Epidermal melanocyte (primary cell): Measurements from ENCODE around the gene ORAI2.

Experiments used
- DNase-seq: peaks from one replicate; pipeline ENCODE4 v3.0.0; 2011; ENCODE audit warnings: low spot score; ENCODE audit not compliant: insufficient read length

The ORAI2 gene

DNA sequence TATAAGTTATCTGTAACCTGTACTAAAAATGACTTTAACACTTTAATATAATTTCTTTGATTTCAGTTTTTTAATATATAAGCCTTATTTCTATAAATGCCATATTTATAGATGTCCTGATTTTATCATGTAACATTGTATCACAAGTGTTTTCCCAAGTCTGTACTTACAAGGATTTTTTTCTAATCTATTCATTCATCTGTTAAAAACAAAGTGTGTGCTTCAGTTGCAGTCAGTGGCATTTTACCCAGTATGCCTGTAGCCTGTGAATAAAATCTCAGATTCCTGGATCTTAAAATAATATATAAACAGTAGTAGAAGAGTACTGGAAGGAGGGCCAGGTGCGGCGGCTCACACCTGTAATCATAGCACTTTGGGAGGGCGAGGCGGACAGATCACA is 19.8 kb upstream of the ORAI2 start:
- no peak for DNase-seq

DNA sequence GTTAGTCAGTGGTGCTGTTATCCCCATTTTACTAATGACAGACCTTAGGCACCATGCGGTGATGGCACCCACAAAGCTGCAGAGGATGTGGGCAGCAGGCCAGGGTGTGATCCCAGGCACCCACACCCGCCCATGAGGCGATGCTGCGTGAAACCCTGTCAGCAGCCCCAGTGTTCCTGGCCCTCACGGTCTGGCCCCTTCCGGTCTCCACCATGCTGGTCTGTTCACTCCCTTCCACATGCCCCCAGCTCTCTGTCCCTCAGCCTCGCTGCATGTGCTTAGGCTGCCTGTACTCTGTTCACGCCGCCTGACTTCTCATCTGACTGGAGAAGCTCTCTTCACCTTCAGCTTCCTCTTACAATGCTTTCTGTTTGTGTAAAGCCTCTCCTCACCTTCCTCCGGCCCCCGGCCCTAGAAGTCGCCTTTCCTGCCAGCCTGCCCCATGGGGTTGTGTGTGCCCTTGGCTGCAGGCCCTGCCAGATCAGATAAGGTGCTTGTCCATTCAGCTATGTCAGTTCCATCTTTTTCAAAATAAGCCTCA is 17.6 kb upstream of the ORAI2 start:
- DNase-seq = no peak

DNA sequence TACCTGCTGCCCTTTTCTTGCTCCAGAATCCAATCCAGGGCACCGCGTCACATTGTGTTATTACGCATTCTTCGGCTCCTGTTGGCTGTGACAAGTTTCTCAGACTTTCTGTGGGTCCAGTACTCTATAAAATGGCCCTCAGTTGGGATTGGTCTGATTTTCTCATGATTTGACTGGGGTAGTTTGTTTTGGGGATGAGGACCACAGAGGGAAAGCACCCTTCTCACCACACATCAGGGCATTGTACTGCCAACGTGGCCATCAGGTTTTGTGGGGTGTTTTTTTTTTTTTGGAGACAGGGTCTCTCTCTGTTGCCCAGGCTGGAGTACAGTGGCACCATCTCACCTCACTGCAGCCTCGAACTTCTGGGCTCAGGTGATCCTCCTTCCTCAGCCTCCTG is 17.0 kb upstream of the ORAI2 start:
- no peak for DNase-seq

DNA sequence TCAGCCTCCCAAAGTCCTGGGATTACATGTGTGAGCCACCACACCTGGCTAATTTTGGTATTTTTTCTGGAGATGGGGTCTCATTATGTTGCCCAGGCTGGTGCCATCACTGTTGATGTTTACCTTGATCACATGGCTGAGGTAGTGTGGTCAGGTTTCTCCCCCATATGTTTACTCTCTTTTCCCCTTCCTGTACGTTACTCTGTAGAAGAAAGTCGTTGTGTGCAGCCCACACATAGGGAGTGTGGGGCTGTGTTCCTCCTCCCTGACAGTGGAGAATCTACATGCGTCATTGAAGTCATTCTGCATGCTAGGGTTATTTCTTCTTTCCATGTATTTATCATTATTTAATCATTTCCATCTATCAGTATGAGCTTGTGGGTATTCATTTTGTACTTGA is 16.3 kb upstream of the ORAI2 start:
- no peak for DNase-seq

DNA sequence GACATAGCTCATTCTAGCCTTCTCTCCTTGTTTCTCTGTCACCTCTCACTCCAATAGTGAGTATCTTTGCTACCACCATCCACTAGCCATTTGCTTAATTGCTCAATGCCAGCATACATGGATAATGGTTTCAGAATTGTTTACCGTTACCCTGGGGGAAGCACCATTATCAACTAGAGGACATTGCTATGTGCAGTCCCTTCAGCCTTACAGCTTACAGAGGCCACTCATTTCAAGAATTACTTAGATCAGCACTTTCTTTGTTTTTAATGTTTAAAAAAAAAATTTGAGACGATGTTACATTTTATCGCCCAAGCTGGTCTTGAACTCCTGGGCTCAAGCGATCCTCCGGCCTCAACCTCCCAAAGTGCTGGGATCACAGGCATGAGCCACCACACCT is 14.8 kb upstream of the ORAI2 start:
- DNase-seq = no peak

DNA sequence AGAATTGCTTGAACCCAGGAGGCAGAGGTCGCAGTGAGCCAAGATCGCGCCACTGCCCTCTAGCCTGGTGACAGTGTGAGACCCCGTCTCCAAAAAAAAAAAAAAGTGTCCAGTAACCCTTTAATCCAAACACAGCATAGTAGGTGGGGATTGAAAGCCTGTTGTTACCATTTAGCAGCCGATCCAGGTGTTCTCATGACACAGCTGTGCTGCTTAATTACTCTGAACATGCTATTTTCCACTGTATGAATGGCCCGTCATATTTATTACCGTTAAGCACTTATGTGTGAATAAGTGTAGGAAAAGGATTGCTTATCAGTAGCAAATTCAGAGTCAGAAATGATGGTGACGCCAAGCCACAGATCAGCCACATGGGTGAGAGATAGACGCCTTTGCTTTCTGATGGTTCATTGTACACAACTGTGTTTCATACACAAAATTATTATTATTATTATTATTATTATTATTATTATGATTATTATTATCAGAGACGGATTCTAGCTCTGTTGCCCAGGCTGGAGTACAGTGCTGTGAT is 11.6 kb upstream of the ORAI2 start:
- DNase-seq = no peak

DNA sequence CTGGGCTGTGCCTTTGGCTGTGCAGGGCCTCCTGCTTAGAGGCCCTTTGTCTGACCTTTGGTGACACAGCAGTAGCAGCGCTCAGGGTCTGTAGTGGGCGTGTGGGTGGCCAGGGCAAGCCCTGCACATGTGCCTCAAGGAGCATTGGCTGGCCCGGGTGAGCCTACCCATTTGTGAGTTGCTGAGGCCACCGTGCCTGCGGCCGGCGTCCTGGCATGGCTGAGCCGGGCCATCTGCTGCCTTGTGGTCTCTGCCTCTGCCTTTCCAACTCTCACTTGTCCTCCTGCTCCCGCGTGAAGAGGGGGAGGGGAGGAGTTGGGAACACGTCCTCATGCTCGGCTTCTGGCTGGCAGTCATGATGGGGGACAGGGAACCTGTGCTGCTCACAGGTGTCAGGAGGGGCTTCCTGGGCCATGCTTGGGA is 9.2 kb upstream of the ORAI2 start:
- no peak for DNase-seq

DNA sequence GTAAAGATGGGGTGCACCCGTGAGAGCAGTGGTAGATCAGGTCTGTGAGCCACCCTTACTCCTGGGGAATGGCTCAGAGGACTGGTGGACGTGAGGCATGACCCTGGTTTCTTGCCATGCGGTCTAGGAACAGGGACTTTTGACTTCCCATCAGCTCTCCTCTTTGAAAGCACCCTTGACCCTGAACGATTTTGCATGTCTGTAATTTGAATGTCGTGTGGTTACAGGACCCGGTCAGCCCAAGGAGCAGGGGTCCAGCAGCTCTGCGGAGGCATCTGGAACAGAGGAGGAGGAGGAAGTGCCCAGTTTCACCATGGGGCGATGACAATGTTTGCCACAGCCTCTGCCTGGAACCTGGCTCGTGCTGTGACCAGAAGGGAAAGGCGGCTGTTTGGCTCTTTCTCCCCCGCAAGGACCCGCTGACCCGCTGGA is 8.6 kb upstream of the ORAI2 start:
- DNase-seq = no peak

DNA sequence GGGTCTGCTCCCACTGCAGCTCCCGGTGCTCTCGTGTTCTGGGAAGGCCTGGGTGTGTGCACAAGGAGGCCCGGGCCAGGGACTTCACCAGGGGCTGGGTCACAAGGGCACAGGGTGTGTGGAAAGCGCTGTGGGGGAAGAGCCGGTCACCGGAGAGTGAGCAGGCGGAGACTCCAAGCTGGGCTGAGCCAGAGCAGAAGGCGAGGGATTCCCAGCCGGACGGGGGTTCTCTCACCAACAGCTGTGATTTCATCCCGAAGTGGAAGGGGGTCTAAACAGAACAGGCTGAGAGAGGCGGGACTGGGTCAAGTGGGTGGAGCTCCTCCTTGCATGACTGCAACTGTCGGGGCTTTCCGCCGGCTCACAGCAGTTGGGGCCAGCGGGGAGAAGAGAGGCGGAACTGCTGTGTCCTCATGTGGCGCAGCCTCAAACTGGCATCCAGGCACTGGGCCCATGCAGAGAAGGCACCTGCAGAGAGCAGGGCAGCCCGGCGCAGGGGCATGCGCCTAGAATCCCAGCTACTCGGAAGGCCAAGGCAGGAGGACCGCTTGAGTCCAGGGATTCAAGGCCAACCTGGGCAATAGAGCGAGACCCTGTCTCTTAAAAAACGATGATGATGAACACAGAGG is 7.6 kb upstream of the ORAI2 start:
- no peak for DNase-seq

DNA sequence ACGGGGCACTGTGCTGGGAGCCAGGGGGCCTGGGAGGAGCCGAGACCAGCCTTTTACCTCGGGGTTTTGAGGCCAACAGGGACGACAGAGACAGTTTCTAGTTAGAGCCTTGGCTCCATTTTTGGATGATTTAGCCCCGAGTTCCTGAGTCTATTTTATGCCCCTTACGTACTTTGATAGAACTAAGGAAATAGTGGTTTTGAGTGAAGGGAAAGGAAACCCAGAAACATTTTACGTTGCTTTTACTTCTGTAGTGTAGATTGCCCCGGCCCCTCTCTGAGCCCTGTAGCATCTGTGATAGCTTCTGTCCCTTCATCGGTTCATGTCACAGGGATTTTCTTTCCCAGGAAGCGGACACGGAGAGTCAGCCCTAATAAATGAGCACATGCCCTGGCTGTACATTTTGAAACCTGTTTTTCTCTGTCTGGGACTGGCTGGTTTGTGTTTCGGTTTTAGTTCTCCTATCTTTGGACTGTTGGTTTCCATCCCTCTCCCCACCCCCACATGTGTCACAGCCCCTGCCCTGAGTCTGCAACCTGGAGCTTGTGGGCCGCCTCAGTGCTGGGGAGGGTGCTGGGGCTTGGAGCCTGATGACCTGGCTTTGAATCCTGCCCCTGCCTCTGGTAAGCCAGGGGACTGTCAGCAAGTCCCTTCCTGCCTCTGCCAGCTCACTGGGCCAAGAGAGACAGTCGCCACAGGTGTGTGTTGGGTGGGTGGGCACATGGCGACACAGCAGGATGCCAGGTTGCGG is 6.9 kb upstream of the ORAI2 start:
- no peak for DNase-seq

DNA sequence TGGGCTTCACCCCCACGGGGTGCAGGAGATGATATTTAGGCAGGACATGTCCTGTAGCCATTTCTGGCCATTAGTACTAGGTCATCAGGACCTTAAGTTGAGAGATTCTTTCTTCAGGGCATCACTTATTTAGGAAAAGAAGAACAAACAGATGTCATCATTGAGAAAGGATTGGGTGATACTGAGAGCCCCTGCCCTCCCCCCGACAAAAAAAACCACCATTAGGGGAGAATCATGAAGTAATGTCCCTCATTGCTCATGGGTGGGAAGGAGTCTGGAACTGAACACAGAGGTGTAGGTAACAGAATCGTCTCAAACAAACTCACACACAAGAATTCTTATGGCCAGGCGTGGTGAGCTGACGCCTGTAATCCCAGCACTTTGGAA is 6.4 kb upstream of the ORAI2 start:
- DNase-seq = no peak

DNA sequence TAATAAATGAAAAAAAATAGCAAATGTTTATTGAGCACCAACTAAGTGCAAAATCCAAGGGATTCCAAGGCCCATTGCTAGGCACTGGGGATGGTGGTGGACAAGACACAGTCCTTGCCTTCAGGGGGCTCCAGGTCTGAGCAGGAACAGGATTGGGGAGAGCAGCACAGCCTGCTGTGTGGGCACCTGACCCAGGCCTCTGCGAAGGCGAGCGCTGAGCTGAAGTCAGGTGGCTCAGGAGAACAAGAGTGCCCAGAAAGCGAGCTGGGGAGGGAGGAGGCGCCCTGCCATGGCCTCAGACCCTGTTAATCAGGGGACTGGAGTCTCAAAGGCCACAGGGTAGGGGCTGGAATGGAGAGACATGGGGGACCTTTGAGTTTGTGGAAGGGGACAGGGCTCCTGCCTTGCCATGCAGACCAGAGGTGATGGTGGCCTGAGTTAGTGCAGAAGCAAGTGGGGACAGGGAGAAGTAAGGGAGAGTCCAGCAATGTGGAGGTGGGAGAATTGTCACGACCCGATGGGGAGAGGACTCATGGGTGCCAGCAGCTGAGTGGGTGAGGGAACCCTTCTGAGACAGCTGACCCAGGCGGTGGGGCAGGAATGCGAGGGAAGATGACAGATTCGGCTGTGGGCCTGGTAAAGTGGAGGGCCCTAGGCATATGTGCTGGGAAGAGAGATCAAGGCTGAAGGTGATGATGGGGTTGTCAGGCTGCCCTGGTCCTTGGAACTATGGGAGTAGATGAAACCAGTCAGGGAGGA is 4.1 kb upstream of the ORAI2 start:
- no peak for DNase-seq

DNA sequence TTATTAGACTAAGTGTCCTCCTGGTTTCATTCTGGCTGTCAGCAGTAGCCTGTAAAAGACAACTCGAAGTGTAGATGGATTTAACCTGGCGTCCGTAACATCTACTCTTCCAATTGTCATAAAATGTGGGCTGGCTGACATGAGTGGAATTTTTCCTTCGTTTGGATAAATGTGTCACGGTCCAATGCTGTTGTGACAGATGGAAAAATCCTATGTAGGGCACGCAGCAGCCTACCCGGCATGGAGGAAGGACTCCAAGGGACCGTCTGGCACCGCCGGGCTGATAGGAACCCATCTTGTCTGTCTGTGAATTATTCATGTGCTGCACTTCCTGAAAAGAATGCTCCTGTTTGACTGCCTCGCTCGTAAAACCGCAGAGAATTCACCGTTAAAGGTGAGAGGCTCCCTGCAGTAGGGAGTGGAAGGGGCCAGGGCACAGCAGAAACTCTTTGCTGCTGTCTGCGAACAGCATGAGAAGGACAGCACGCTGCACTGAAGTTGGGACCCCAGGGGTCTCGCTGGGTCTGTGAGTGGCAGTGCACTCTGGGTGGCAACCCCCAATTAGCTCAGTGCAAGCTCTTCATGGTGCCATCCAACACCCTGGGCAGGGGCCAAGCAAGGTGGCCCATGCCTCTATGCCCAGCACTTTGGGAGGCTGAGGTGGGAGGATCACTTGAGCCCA is 1.6 kb upstream of the ORAI2 start:
- no peak for DNase-seq

DNA sequence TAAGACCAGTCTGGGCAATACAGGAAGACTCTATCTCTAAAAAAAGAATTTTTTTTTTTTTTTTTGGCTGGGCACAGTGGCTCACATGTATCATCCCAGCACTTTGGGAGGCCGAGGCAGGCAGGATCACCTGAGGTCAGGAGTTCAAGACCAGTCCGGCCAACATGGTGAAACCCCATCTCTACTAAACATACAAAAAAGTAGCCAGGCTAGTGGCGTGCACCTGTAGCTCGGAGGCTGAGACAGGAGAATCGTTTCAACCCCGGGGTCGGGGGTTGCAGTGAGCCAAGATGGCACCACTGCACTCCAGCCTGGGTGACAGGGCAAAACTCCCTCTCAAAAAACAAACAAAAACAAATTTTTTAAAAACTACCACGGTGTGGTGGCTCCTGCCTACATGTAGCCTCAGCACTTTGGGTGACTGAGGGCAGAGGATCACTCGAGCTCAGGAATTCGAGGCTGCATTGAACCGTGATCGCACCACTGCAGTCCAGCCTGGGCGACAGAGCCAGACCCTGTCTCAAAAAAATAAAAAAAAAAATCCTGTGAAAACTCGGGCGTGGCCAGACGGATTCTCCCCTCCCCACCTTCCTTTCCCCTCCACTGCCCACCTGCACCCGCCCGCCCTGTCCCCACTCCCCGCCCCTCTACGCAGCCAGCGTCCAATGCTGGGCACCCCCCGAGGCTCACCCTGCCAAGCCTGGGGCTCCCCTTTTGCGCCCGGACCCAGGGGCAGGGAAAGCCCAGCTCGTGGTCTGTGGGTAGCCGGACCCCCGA is 745 bp upstream of the ORAI2 start:
- DNase-seq = no peak

DNA sequence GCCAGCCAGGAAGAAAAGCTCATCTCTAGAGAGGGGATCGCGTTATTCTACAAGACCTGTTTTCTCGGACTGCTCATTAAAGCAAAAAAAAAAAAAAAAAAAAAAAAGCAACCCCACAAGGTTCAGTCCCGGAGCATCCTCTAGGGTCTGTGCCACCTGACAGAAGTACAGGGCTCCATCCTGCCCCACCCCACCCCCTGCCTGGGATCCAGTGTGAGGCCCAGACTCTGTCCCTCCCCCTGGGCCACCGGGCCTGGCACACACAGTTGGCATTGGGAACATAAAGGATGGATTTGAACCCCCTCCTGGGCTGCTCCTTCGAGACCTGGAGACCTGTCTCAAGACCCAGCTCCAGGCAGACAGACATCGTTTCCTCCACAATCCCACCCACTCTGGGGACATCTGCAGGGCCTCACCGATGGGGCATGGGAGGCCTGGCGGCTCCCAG is 688 bp downstream of the ORAI2 start:
- DNase-seq = no peak

DNA sequence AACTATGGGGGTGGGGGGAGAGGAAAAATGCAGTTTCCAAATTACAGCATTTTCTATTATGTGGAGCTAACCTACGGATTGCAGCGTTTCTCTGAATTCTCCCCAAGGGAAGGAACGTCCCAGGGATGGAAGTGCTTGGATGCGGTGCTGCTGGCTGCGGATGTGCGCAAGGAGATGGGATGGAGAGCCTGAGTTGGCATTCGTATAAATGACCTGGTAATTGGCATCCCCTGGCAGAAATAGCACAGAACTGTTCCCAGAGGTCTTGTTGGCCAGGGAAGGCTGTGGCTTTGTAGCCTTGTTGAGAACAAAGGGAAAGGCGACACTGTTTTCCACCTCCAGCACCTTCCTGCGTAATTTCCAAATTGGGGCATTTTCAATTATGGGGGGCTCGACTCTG is 2.7 kb downstream of the ORAI2 start:
- DNase-seq = no peak

DNA sequence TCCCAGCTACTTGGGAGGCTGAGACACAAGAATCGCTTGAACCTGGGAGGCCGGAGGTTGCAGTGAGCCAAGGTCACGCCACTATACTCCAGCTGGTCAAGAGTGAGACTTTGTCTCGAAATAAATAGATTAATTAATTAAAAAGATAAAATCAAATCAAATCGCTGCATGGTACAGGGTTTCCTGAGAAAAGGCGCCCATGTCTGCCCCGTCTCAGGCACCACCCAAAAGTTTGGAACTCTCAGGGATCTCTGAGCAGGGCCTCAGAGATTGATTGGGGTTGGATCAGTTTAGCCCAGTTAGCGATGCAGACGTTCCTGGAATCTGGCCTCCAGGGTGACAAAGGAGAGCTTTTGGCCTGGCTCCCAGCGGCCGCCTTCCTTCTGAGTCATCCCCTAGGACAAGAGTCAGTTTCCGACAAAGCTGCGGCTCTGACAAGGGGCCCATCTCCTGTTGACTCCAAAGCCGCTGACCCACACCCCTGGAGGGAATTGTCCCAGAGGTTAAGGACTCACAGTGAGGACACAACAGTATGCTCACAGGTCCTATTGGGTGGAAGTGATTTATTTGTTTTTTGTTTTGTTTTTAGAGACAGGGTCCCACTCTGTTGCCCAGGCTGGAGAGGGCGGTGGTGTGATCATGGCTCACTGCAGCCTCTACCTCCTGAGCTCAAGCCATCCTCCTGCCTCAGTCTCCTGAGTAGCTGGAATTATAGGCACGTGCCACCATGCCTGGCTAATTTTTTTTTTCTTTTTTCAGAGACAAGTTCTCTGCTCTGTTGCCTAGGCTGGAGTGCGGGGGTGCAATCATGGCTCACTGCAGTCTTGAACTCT is 6.8 kb downstream of the ORAI2 start:
- DNase-seq = peak; percentile 57

DNA sequence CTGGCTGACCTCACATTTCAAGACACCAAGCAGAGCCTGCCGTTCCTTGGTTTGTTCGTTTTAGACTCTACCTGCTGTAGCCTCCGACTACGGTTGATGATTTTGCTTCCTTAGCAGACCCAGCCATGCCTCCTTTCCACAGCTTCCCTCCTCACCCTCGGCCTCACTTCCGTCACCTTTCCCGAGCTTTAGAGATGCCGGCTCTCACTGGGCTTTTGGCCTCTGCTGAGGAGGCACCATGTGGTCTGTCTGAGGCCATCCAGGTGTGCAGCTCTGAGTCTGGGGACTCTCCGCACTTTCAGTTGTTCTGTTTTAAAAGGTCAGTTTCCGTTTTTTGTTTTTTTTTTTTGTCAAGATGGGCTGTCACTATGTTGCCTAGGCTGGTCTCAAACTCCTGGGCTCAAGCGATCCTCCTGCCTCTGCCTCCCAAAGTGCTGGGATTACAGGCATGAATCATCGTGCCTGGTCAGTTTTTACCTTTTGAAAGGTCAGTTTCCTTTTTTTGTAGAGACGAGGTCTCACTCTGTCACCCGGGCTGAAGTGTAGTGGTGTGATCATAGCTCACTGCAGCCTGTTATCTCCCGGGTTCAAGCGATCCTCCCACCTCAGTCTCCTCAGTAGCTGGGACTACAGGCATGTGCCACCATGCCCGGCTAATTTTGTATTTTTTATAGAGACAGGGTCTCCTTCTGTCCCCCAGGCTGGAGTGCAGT is 11.7 kb downstream of the ORAI2 start:
- no peak for DNase-seq

DNA sequence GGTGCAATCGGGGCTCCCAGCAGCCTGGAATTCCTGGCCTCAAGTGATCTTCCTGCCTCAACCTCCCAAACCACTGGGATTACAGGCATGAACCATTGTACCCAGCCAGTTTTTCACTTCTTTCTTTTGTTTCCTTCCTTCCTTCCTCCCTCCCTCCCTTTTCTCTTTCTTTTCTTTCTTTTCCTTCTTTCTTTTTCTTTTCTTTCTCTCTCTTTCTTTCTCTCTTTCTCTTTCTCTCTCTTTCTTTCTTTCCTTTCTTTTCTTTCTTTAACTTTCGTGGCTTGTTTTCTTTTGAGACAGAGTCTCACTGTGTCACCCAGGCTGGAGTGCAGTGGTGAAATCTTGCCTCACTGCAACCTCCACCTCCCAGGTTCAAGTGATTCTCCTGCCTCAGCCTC is 12.3 kb downstream of the ORAI2 start:
- DNase-seq = no peak
